Activated CD4-positive, alpha-beta T cell treated with anti-CD3 and anti-CD28 coated beads, Interleukin-2, amount 50 U/mL, for 16 hours (primary cell): ENCODE measurements around the gene CWC22.
"Not testable (repeated sequence)": the region's sequence is repeated elsewhere in the genome, so short reads cannot be mapped to it uniquely, and the experiment has no call there.

Experiments
- DNase-seq: peaks from one replicate; pipeline ENCODE4 v3.0.0-alpha.2; 2020

The CWC22 gene

DNA sequence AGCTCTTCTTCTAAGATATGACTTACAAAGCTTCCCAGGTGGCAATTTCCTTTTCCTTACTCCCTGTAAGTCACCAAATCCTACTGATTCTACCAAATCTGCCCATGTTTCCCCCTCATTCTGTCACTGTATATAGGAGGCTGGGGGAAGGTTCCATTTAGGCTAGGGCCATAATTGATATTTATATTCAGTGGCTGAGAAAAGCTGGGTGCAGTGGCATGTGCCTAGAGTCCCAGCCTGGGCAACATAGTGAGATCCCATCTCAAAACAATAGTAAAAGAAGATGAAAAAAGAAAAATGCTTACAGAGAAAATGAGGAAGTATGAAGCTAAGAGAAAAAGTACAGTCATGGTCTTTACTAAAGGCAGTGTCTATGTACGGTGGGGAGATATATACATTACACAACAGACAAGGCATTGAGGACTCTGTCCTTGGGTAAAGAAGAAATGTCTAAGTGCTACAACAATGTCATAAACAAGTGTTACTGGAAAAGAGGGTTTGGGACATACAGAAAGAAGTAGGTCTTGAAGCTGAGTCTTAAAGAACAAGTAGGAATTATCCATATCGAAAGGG lies 4.8 kb downstream of the CWC22 start:
- DNase-seq: no peak

DNA sequence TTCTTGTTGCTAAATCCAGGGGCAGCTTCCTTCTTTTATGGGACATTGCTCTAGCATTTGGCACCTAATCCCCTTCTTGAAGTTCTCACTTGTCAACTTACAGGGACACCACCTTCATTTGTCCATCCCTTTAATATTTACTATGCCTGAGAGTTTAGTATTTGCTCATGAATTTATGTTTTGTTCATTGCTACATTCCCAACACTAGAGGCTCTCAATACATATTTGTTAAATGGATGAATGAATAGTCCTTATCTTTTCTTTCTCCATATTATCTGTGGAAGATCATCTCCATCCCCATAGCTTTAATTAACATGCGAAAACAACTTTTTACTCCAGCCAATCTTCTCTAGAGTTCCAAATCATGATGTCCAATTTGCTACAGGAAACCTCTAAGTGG lies 5.4 kb downstream of the CWC22 start:
- no peak for DNase-seq

DNA sequence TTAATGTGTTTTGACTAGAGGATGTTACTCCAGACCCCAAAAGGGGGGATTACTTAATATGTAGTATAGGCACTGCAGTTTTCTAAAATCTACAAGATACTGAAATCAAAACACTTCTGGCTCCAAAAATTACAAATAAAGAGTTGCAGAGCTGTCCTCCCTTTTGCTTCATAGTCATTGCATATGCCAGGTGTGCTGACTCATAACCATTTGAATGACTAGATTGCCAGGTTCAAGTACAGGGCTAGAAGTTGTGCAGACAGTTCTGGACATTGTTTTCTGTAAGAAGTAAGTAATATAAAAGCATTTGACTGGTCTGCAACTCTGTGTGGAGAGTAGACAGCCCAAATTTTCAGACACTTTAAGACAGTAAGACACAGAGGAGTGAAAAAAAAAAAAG lies 6.7 kb downstream of the CWC22 start:
- peak; percentile 17 for DNase-seq

DNA sequence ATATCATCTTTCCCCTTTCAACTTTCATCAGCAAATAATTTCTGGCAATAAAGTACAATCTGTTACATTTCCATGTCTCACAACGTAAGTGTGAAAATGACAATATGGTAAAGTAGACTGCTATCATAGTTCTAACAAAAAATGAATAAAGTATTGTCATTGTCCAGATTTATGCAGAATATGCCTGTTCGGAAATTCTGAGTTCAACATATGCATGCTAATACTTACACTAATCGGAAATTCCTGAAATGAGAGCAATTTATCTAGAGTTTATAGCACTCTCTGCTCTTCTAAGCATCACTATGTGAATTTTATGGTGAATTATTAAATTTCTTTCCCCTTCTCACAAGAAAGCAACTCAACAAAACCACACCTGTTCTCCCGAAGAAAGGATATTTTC lies 8.1 kb downstream of the CWC22 start:
- no peak for DNase-seq

DNA sequence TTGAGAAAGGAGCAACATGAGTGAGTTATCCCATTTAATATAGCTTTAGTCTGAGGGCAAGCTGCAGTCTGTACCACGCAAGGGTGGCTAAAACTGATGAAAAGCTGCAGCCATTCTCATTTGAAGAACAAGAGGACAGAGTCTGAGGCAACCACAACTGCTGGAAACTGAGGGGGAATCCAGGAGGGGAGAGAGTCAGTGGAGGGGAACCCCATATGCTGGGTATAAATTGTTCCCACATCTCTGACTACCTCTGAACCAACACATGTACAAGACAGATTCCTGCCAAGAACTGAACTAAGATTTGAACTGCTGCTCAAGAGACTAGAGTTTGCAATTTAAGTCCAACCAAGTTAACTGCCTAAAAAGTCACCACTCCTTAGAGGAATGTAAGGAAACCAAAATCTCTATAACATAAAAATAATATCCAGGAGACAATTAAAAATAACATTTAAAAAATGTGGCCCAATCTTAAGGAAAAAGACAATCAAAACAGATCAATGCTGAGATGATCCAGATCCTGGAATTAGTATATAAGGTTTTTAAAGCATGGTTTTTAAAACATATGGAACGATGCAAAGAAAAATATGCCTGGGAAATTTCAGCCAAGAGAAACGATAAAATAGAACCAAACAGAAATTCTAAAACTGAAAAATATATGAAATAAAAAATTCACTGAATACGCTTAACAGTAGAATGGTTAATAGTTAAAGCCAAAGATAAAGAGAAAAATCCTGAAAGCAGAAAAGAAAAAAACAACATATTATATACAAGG lies 11.2 kb downstream of the CWC22 start:
- DNase-seq: no peak

DNA sequence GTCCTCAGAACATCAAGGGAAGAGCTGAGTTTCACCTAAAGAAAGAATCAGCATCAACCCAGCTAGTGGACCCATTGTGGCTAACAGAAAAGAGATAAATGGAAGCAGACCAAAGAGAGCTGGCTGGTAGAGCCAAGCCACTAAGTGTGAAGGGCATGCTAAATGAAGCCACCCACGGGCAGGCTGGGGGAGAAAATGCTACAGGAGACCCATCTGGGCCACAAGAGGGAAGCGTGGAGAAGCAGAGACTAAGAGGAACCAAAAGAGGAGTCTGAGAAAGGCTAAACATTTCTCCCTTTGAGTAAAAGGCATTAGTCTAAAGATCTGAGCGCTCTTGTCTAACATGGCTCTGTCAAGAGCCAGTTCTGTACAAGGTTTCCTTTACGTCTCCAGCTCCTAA lies 15.8 kb downstream of the CWC22 start:
- no peak for DNase-seq

DNA sequence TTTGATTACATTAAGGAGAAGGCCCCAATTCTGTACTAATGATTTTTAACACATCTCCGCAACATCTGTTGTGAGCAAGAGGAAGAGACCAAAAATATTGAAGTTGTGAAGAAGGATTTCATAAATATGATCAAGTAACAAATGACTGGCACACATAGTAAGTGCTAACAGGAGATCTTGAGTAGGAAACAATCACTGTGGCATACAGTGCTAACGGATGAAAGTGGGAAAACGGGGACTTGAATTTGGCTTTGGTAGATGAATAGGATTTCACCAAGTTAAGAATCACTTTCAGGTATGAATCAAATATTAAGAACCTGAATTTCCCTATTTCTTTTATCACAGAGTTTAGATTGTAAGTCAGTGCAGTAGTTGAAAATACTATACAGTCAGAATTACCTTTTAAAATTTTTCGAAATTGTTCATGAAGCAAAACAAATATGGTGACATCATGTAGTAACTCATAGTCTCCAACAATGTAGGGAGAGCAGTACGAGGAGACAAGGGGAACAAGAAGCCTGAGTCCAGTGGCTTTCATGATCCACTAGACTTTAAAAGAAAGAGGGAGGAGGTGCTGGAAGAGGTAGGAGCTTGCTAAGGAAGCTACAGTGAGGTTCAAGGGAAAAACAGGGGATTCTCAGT lies 16.3 kb downstream of the CWC22 start:
- no peak for DNase-seq

DNA sequence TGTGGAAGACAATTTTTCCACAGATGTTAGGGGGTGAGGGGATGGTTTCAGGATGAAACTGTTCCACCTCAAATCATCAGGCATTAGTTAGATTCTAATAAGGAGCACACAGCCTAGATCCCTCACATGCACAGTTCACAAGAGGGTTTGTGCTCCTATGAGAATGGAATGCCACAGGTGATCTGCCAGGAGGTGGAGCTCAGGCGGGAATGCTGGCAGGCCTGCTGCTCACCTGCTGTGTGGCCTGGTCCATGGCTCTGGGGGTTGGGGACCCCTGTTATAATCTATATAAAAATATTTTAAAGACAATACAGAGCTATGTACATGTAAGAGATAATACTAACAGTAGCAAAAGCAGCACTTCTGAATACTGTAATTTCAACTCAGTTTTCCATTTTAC lies 19.2 kb downstream of the CWC22 start:
- no peak for DNase-seq

DNA sequence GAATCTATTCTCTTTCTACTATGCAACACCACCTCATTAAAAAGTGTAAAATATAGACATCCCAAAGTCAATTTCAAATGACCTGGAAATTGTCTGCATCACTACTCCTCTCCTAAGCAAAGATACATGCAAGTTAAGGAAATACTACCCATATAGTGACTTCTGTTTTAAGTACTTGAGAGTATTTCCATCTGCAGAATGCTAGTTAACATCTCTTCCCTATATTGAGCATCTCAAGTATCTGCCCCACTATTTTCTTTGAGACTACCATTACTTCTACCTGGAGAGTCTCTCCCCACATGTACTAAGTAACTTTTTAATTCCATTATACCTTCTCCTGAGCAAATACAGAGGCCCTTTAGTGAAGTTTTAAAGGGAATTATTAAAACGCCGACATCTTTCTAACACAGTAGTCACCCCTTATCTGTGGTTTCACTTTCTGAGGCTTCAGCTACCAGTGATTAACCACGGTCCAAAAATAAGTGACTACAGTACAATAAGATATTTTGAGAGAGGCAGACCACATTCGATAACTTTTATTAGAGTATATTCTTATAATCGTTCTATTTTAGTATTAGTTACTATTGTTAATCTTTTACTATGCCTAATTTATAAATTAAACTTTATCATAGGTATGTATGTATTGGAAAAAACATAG lies 21.8 kb downstream of the CWC22 start:
- no peak for DNase-seq

DNA sequence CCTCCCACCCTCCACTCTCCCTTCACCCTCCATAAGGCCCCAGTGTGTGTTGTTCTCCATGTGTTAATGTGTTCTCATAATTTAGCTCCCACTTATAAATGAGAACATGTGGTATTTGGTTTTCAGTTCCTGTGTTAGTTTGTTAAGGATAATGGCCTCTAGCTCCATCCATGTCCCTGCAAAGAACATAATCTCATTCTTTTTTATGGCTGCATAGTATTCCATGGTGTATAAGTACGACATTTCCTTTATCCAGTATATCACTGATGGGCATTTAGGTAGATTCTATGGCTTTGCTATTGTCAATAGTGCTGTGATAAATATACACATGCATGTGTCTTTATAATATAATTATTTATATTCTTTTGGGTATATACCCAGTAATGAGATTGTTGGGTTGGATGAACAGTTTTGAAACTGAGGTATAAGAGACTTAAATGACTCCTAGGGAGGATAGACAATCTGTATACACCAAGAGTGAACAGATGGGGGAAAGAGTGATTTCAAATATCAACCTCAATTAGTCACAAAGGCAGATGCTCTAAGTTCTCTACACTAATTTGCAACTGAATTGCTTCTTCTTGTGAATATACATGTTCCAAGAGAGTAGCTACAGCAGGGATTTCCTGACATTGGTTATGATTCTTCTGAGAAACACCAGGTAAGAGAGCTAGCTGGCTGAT lies 23.7 kb downstream of the CWC22 start:
- no peak for DNase-seq

DNA sequence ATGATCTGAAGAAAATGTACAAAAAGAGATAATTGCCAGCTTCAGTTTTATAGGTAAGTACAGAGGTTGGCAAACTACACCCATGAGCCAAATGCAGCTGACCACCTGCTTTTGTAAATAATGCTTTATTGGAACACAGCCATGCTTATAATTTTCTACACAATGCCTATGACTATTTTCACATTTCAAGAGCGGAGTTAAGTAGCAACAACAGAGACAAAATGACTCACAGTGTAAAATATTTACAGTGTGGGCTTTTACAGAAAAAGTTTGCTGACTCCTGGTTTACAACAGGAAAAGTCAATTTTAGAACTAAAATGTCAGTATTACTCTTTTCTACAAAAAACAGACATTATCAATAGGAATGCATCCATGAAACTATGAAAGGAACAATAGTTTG lies 26.0 kb downstream of the CWC22 start:
- DNase-seq: no peak

DNA sequence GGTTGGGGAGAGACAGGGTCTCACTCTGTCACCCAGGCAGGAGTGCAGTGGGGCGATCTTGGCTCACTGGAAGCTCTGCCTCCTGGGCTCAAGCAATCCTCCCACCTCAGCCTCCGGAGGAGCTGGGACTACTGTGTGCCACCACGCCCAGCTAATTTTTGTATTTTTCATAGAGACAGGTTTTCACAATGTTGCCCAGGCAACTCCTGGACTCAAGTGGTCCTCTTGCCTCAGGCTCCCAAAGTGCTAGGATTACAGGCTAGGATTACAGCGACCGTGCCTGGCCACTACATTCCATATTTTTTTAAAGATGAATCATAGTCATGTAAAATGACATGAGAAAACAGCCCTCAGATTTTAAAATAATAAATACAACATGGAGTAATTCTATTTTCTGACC lies 32.3 kb downstream of the CWC22 start:
- DNase-seq: no peak

DNA sequence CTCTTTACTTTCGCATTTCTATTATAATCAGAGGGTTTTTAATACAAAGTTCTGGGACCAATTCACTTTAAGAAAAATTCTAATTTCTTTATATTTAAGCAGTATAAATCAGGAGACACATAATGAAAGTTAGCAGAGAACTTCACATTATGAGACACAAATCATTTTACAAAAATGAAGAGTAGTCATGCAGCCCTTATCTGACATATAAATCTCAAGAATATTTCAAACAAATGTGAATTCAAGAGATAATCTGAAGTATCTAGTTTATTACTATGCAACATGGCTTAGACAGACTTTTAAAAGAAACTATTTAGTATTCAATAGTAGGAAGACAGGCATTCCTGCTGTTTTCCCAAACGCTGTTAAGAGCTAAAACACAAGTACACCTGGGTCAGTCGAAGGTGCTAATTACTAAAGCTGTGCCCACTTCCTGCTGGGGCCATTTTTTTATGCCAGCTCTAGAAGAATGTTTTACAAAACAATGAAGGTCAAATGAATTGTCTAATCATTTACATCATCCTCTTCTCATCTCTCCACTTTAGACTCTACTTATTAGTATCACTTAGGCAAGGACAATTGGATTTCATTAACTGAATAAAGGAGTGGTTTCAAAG lies 40.2 kb downstream of the CWC22 start:
- no peak for DNase-seq

DNA sequence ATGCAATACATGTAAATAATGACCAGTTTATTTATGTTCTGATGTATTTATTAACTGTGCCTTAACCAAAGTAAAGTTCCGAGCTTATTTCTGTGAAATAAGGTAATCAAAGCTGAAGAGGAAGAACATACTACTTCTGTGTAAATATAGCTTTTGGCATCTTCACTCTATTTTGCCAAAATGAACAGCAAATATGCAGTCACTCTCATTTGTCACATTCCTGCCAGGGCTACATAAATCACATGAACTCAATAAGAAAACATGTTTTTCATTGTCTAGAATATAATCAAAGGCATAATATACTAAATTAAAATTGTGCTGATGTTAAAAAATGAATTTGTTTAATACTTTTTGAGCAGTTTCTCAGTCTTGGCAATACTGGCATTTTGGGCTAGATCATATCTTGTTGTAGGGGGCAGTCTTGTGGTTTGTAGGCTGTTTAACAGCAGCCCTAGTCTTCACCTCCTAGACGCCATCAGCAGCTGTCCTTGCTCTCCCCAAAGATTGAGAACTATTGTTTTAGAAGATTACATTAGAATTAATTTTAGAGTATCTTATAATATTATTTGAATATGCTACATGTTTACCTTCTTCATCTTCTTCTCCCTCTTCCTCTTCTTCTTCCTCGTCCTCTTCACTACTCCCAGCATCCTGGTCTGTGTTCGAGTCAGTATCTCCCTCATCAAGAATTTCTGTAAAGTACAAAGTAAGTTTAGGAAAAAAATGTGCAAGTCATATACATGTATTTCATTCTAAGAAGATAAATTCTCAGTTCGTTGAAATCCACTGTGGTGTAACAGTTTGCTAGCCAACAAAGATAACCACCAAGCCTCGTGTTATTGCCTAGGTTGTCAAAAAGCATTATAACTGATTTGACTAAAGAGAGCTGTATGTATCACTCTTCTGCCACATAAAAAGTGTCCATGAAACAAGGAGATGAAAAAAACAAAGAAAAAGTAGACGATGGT lies 41.5 kb downstream of the CWC22 start:
- no peak for DNase-seq

DNA sequence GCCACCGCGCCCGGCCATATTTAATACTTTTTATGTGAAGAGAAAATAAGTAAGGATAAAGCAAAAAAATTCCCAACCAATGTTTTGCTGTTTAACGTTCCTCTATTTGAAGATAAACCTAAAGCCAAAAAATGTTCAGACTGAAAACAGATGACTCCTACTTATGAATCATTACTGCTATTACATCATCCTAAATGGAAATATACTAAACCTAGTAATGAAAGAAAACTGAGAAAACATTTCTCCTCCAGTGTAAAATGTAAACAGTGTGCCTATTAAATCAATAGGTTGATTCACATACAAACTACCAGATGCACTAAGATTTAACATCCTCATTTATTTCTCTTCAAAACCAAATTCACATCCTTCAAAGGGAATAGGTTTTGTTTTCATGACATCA lies 43.5 kb downstream of the CWC22 start:
- DNase-seq: peak; percentile 1

DNA sequence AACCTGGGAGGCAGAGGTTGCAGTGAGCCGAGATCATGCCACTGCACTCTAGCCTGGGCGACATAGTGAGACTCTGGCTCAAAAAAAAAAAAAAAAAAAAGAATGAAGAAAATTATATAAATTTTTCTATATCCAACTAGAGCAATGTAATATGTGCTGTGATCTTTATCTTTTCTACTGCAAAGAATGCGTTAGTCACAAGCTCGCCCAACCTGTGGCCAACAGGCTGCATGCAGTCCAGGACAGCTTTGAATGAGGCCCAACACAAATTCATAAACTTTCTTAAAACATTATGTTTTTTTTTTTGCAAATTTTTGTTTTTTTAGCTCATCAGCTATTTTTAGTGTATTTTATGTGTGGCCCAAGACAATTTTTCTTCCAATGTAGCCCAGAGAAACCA lies 48.8 kb downstream of the CWC22 start:
- DNase-seq: not testable (repeated sequence)

DNA sequence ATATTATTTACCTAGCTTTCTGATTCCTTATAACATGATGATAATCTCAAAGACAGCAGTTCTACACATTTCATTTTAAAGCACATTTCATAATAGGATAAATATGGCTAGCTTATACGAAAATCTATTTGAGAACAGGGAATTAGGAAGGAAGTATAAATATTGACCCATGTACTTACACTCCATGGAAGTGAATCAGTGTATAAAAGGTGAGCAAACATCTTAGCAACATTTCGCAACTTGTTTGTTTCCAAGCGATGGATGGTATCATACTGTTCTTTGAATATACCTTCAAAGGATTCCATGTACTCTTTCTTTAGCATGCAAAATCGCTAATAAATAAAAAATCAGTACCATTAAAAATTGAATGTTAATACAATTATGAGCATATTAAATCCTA lies 53.1 kb downstream of the CWC22 start:
- DNase-seq: no peak

DNA sequence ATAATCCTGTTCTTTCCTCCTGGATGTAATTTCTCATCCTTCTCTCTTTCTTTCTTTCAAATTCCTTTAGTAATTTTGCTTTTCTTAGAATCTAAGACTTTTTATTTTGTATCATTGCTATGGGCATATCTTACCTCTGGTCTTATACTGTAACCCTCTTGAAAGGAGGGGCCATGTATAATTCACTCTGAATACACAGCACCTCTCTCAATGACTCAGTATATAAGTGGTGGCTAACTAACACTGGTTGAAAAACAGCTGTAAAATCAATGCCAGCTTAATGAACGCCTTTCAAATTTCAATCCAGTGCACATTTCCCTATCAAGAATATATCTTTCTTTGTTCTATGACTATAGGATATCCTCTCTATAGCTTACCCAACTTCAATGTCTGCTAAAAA lies 53.7 kb downstream of the CWC22 start:
- DNase-seq: no peak

DNA sequence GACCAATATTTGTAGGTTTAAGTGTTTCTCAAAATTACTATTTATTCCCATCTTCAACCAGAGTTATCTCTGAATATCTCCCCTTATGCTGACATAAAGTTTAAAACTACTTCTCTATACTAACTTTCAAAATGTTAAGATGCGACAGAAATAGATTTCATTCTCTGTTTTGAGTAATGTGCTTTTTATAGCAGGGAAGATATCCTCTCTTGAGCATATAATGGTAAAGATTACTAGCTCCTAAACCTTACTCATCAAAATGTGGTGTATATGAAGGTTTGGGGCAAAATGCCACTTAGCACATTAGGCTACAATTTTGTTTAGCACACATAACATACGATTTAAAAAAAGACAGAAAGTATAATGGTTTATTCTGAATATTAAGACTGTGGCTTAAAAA lies 54.4 kb downstream of the CWC22 start:
- no peak for DNase-seq

DNA sequence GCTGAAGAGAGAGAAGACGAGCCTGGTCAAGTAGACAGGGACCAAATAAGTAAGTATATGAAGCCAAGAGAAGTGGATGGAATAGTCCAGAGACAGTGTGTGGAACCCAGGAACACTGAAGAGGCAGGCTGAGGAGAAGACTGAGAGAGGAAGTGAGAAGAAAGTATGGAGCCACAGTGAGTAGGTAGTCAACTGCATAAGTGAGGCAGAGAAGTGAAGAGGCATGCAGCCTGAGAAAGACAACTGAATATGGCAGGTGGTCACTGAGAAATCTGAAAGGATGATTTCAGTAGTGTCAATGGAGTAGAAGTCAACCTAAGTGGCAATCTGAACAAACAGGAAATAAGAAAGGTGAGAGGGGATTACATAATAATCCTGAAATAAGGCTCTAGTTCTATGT lies 55.4 kb downstream of the CWC22 start:
- no peak for DNase-seq

DNA sequence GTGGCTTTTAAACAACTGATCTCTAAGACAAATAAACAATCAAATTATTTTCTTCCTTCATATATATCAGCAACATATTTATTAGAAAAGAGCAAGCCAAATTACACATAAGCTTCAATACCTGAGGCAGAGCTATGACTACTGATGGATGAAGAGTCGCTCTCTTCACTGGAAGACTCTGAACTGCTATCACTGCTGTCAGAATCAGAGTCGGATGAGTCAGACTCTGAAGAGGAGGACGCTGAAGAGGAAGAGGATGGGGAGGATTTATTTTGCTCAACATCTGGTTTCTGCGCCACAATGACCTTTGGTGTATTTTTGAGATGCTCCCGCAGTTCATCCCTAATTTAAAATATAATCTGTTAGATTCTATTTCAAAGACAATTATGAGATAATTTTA lies 56.7 kb downstream of the CWC22 start:
- peak; percentile 5 for DNase-seq

DNA sequence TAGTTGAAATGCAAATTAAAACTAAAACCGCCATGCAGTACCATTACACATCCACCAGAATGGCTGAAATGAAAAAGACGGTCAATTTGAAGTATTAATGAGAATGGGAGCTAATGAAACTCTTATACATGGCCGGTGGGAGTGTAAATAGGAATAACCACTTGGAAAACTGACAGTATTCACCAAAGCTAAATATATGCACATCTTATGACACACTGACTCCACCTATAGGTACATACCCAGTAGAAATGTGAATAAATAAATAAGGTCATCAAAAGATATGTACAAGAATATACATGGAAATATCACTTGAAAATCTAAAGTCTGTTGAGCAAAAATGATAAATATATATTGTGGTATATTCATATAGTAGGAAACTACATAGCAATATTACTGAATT lies 57.7 kb downstream of the CWC22 start:
- DNase-seq: no peak
